Measurements from ENCODE around the gene SRRM3. TPM values are rescaled to one million over a fixed set of nuclear protein-coding genes. Genes with fewer than 3 reads are reported as not detected.

SRRM3 gene
- polyA plus RNA-seq, 1 donor (not counting 4 experiments of a cell fraction or from before 2014, with no cell fraction given), result 0.30 TPM

- H3K27me3 ChIP-seq (ENCODE audit: control insufficient read depth, extremely low read depth, insufficient read depth, low read length), result peaks cover 8% of the 10 kb centered on the region
- FAIRE-seq (no peak), DNase-seq (ENCODE audit: low read depth, low spot score) (no peak)
- H3K79me2 ChIP-seq (ENCODE audit: control insufficient read depth, insufficient read depth, low read length), result no peaks in the 10 kb centered on the region
- H3K4me3 ChIP-seq (ENCODE audit: control insufficient read depth in 2 of 3, extremely low read depth in 1 of 3, insufficient read depth in 2 of 3, low read depth in 1 of 3, low read length in 3 of 3), result no peak overlapping the region
- H3K36me3 ChIP-seq (ENCODE audit: control insufficient read depth in 2 of 2, extremely low read depth in 1 of 2, insufficient read depth in 2 of 2, low read length in 2 of 2), result no peaks in the 10 kb centered on the region
- no peak overlapping the region for H3K27ac ChIP-seq (ENCODE audit: control insufficient read depth, insufficient read depth, low read length)
- H3K4me2 ChIP-seq (ENCODE audit: control insufficient read depth, extremely low read depth, insufficient read depth, low read depth, low read length), result no peak overlapping the region
- no peaks in the 10 kb centered on the region for H3K9me3 ChIP-seq (ENCODE audit: control insufficient read depth, low read depth, low read length)
- no peaks in the 10 kb centered on the region for H3K4me1 ChIP-seq (ENCODE audit: control insufficient read depth, extremely low read depth, insufficient read depth, low read length)
- H3K9me1 ChIP-seq (ENCODE audit: control insufficient read depth, extremely low read depth, insufficient read depth, low read length), result no peaks in the 10 kb centered on the region
- dilution Hi-C loops (cut with MboI; ENCODE audit: extremely low pct_ligation_motif_present, low sequenced_read_pairs), result no loop called here
- H3K9ac ChIP-seq (ENCODE audit: control insufficient read depth, extremely low read depth, insufficient read depth, low read length), result no peak overlapping the region
- H2AFZ ChIP-seq (ENCODE audit: control insufficient read depth, low read length), result no peak overlapping the region
- TF ChIP-seq EZH2 (IDR thresholded peaks at IDR 0.05; ENCODE audit: low read length) (no peak), CTCF (optimal IDR thresholded peaks at IDR 0.05 in 1 of 3, IDR thresholded peaks at IDR 0.05 in 1 of 3, conservative IDR thresholded peaks at IDR 0.05 in 1 of 3; ENCODE audit: extremely low read depth in 1 of 3, insufficient read depth in 2 of 3, low read length in 3 of 3) (no peak)
- H4K20me1 ChIP-seq (ENCODE audit: control insufficient read depth, extremely low read depth, insufficient read depth, low read length), result no peaks in the 10 kb centered on the region
Observed at GRCh38 chr7:76222333-76222732, 20.6 kb downstream of the SRRM3 start.

- Histone ChIP-seq H3K27ac (ENCODE audit: control insufficient read depth, insufficient read depth, low read length) (no peak overlapping the region), H3K4me1 (ENCODE audit: control insufficient read depth, extremely low read depth, insufficient read depth, low read length) (no peaks in the 10 kb centered on the region), H2AFZ (ENCODE audit: control insufficient read depth, low read length) (no peak overlapping the region), H3K9me3 (ENCODE audit: control insufficient read depth, low read depth, low read length) (no peaks in the 10 kb centered on the region), H3K79me2 (ENCODE audit: control insufficient read depth, insufficient read depth, low read length) (no peaks in the 10 kb centered on the region), H3K9ac (ENCODE audit: control insufficient read depth, extremely low read depth, insufficient read depth, low read length) (no peak overlapping the region), H3K27me3 (ENCODE audit: control insufficient read depth, extremely low read depth, insufficient read depth, low read length) (peaks cover 8% of the 10 kb centered on the region), H3K4me2 (ENCODE audit: control insufficient read depth, extremely low read depth, insufficient read depth, low read depth, low read length) (no peak overlapping the region), H3K9me1 (ENCODE audit: control insufficient read depth, extremely low read depth, insufficient read depth, low read length) (no peaks in the 10 kb centered on the region), H3K36me3 (ENCODE audit: control insufficient read depth in 2 of 2, extremely low read depth in 1 of 2, insufficient read depth in 2 of 2, low read length in 2 of 2) (no peaks in the 10 kb centered on the region), H4K20me1 (ENCODE audit: control insufficient read depth, extremely low read depth, insufficient read depth, low read length) (no peaks in the 10 kb centered on the region), H3K4me3 (ENCODE audit: control insufficient read depth in 2 of 3, extremely low read depth in 1 of 3, insufficient read depth in 2 of 3, low read depth in 1 of 3, low read length in 3 of 3) (no peak overlapping the region)
- FAIRE-seq (no peak), DNase-seq (ENCODE audit: low read depth, low spot score) (no peak)
- TF ChIP-seq CTCF (optimal IDR thresholded peaks at IDR 0.05 in 1 of 3, IDR thresholded peaks at IDR 0.05 in 1 of 3, conservative IDR thresholded peaks at IDR 0.05 in 1 of 3; ENCODE audit: extremely low read depth in 1 of 3, insufficient read depth in 2 of 3, low read length in 3 of 3), result no peak
- no peak for TF ChIP-seq EZH2 (IDR thresholded peaks at IDR 0.05; ENCODE audit: low read length)
- dilution Hi-C loops (cut with MboI; ENCODE audit: extremely low pct_ligation_motif_present, low sequenced_read_pairs), result no loop called here
Observed at GRCh38 chr7:76222839-76223238, 21.1 kb downstream of the SRRM3 start.
